Activated CD8-positive, alpha-beta T cell treated with anti-CD3 and anti-CD28 coated beads for 36 hours (primary cell): Measurements from ENCODE around the gene TRPM8. TPM values are rescaled to one million over a fixed set of nuclear protein-coding genes. Genes with fewer than 3 reads are reported as not detected.

Experiments used
- ATAC-seq: fragments of 200-7000 bp; cut with Tn5 transposase; one replicate; pipeline ENCODE4 v1.10.0; 2021; ENCODE audit warnings: mild to moderate bottlenecking, moderate library complexity
- CTCF ChIA-PET: fragments of 350-600 bp; sonication (Branson Sonifier 250); formaldehyde crosslinking; loops from one replicate; lab custom pipeline; 2021; ENCODE audit warnings: antibody characterized with exemption; lab: Charles Lee
- POLR2A ChIA-PET: fragments of 350-600 bp; sonication (Branson Sonifier 250); formaldehyde crosslinking; loops from one replicate; lab custom pipeline; 2021; ENCODE audit warnings: antibody characterized with exemption; lab: Charles Lee
- DNase-seq: peaks from one replicate; pipeline ENCODE4 v3.0.0-alpha.2; 2020
- H3K27ac Mint-ChIP-seq: one replicate; pipeline ENCODE4 v1.8.0; 2021; ENCODE audit warnings: mild to moderate bottlenecking, mixed read lengths
- H3K27me3 Mint-ChIP-seq: one replicate; pipeline ENCODE4 v1.8.0; 2021; ENCODE audit warnings: mixed read lengths
- H3K36me3 Mint-ChIP-seq: one replicate; pipeline ENCODE4 v1.8.0; 2021; ENCODE audit warnings: low read depth, mixed read lengths
- H3K4me1 Mint-ChIP-seq: one replicate; pipeline ENCODE4 v1.8.0; 2021; ENCODE audit warnings: low read depth, mixed read lengths
- H3K4me3 Mint-ChIP-seq: one replicate; pipeline ENCODE4 v1.8.0; 2021; ENCODE audit warnings: mild to moderate bottlenecking, moderate library complexity, mixed read lengths
- H3K9me3 Mint-ChIP-seq: one replicate; pipeline ENCODE4 v1.8.0; 2021; ENCODE audit warnings: mixed read lengths
- CTCF ChIP-seq: fragments of 200-600 bp; IDR thresholded peaks from one replicate; pipeline ENCODE4 v1.8.0; 2022; ENCODE audit warnings: antibody characterized with exemption, mild to moderate bottlenecking
- intact Hi-C: fragments of 100-400 bp; cut with micrococcal nuclease; formaldehyde crosslinking; loops from one replicate; pipeline ENCODE4 v1.10.0; 2022
- total RNA-seq, 2 experiments: library from RNA; stranded (reverse); gene quantifications; one replicate each; pipeline ENCODE4 v1.2.3, GENCODE V29; 2021

The TRPM8 gene
- total RNA-seq, 2 experiments from 2014 or later: not detected

GRCh38 chr2:233988581-233988980 lies 71.4 kb downstream of the TRPM8 start:
- ChIA-PET CTCF (interaction anchor here (0.9 to 1.5 kb wide), 5 partner anchors 11 to 557 kb away, joined by 3 to 4 read pairs (median 3); no protein-coding TSS in a partner anchor), POLR2A (interaction anchor here (0.9 kb wide), 1 partner anchor 8 kb away, joined by 3 read pairs; no protein-coding TSS in a partner anchor)
- no peak for TF ChIP-seq CTCF
- Mint-ChIP-seq H3K4me1 (peaks cover 50% of the 10 kb centered on the region), H3K27ac (no peak overlapping the region), H3K36me3 (peaks cover 9% of the 10 kb centered on the region), H3K27me3 (no peaks in the 10 kb centered on the region), H3K9me3 (peaks cover 17% of the 10 kb centered on the region), H3K4me3 (no peak overlapping the region)
- intact Hi-C loops: no loop called here
- DNase-seq: no peak
- no peak for ATAC-seq

GRCh38 chr2:233989221-233989858 lies 72.2 kb downstream of the TRPM8 start:
- no peaks in the 10 kb centered on the region for H3K27me3 Mint-ChIP-seq
- H3K4me1 Mint-ChIP-seq: peaks cover 50% of the 10 kb centered on the region
- DNase-seq: no peak
- ATAC-seq: no peak
- H3K9me3 Mint-ChIP-seq: peaks cover 16% of the 10 kb centered on the region
- H3K36me3 Mint-ChIP-seq: peaks cover 9% of the 10 kb centered on the region
- H3K4me3 Mint-ChIP-seq: no peak overlapping the region
- ChIA-PET POLR2A (interaction anchor here (0.9 kb wide), 1 partner anchor 9 kb away, joined by 3 read pairs; no protein-coding TSS in a partner anchor), CTCF (interaction anchor here (0.8 to 1.8 kb wide), 9 partner anchors 8 to 556 kb away, joined by 3 to 4 read pairs (median 3); partner anchors contain the start of gene ARL4C)
- intact Hi-C loops: no loop called here
- no peak for TF ChIP-seq CTCF
- peak overlapping the region; percentile 70 for H3K27ac Mint-ChIP-seq

- H3K36me3 Mint-ChIP-seq: peaks cover 9% of the 10 kb centered on the region
- intact Hi-C loops: no loop called here
These were observed 73.2 kb downstream of the TRPM8 start for GRCh38 chr2:233990261-233990798.

GRCh38 chr2:233991196-233991595 lies 74.0 kb downstream of the TRPM8 start:
- DNase-seq: no peak
- POLR2A ChIA-PET: no interaction called here
- H3K4me3 Mint-ChIP-seq: no peak overlapping the region
- peak overlapping the region; percentile 27 for H3K27ac Mint-ChIP-seq
- peaks cover 9% of the 10 kb centered on the region for H3K36me3 Mint-ChIP-seq
- ATAC-seq: no peak
- no peak for TF ChIP-seq CTCF
- no peaks in the 10 kb centered on the region for H3K27me3 Mint-ChIP-seq
- intact Hi-C loops: no loop called here
- H3K9me3 Mint-ChIP-seq: peaks cover 11% of the 10 kb centered on the region
- CTCF ChIA-PET: interaction anchor here (1.4 to 1.8 kb wide), 2 partner anchors 144 to 280 kb away, joined by 3 to 4 read pairs; no protein-coding TSS in a partner anchor
- peaks cover 60% of the 10 kb centered on the region for H3K4me1 Mint-ChIP-seq

More at GRCh38 chr2:233990261-233990798, 73.2 kb downstream of the TRPM8 start:
- Mint-ChIP-seq H3K27me3 (no peaks in the 10 kb centered on the region), H3K4me3 (peak overlapping the region; percentile 31), H3K9me3 (peaks cover 11% of the 10 kb centered on the region), H3K4me1 (peaks cover 57% of the 10 kb centered on the region), H3K27ac (peak overlapping the region; percentile 70)
- POLR2A ChIA-PET: no interaction called here
- CTCF ChIA-PET: interaction anchor here (0.8 to 1.8 kb wide), 7 partner anchors 9 to 555 kb away, joined by 3 to 4 read pairs (median 3); partner anchors contain the start of gene ARL4C
- TF ChIP-seq CTCF: no peak
- DNase-seq: peak; percentile 94
- peak; percentile 92 for ATAC-seq
